Heart left ventricle (tissue), 13 donors: ENCODE data around the gene DAGLA.

Source experiments
- CTCF ChIP-seq, 12 donors: fragments of 200-600 bp; sonication (generic) in 4 of 12; IDR thresholded peaks; one replicate each; pipeline versions ENCODE4 v1.5.0 to v1.8.0; 2018 to 2022; ENCODE audit warnings: antibody characterized with exemption in 12 of 12, mild to moderate bottlenecking in 5 of 12
- POLR2A ChIP-seq, 2 donors: fragments of 450-650 bp; IDR thresholded peaks; one replicate each; pipeline ENCODE4 v1.6.1; 2017; ENCODE audit warnings: antibody characterized with exemption in 2 of 2, mild to moderate bottlenecking in 2 of 2, moderate library complexity in 2 of 2
- donor health status: ischemic (EF 13 %, LVEDD 7.1; RV severe dilation, severe dysfunction).
- donor health status: DM: no; HTN: yes; CAD: no.
- donor health status: DM: no; HTN: no; CAD: no.
- donor health status: ischemic (EF 25% LVEDD 6.9; RV normal size, moderate dysfunction).
- donor health status: ischemic (EF 25% LVEDD 5.7; RV mildly dilated, moderate dysfunction).
- donor health status: ischemic (EF 35%, LVEDD 5.7; RV mildly dilated, moderate dysfunction).
- donor health status: nonischemic (EF 11% LVEDD 7.7; RV severe dilation, severe dysfunction).
- donor health status: DM: yes; HTN: yes; CAD: no.
- donor health status: PGD.
- donor health status: ischemic (EF 29% LVEDD 5.4; RV normal size, mild dysfunction).
- donor health status: nonischemic (EF 23%, LVEDD 6.1; RV moderate dilation, normal function).

- no peak for TF ChIP-seq POLR2A (IDR thresholded peaks at IDR 0.05)
- no peak for TF ChIP-seq CTCF (IDR thresholded peaks at IDR 0.05)
Measured at GRCh38 chr11:61716478-61717285, 36.5 kb downstream of the DAGLA start.
